PFSK-1 (cell line): ENCODE results near the gene STIM2.
A peak's percentile ranks its signal among the peaks of the same experiment; 100 is the strongest.

Source experiments
- FOXP2 ChIP-seq: optimal IDR thresholded peaks from 2 replicates; pipeline ENCODE3; 2011; ENCODE audit warnings: borderline replicate concordance, control low read depth, inconsistent platforms; ENCODE audit not compliant: insufficient read depth; ENCODE audit errors: extremely low read length, extremely low read depth
- POLR2AphosphoS5 ChIP-seq: IDR thresholded peaks from 2 replicates; pipeline ENCODE4 v1.6.1; 2012; ENCODE audit warnings: low read depth, mild to moderate bottlenecking, control low read depth, low read length, moderate library complexity
- REST ChIP-seq, 2 experiments: IDR thresholded peaks; 2 replicates each; pipeline versions ENCODE4 v1.6.1 to v1.8.0; 2011 to 2012; ENCODE audit warnings: low read depth in 2 of 2, low read length in 2 of 2, control low read depth in 1 of 2, inconsistent platforms in 1 of 2, mild to moderate bottlenecking in 1 of 2, moderate library complexity in 1 of 2; ENCODE audit not compliant: insufficient read depth in 1 of 2
- SIN3A ChIP-seq: IDR thresholded peaks from 2 replicates; pipeline ENCODE4 v1.6.1; 2012; ENCODE audit warnings: mild to moderate bottlenecking, low read length, moderate library complexity, borderline replicate concordance; ENCODE audit not compliant: insufficient read depth
- TAF1 ChIP-seq: IDR thresholded peaks from 2 replicates; pipeline ENCODE4 v1.6.1; 2012; ENCODE audit warnings: low read length, control low read depth, borderline replicate concordance; ENCODE audit not compliant: insufficient read depth

Gene STIM2

GRCh38 chr4:26871611-26872010, 11.0 kb downstream of the STIM2 start:
- no peak for TF ChIP-seq POLR2AphosphoS5
- TF ChIP-seq REST (IDR thresholded peaks at IDR 0.05; ENCODE audit: insufficient read depth in 1 of 2, low read depth in 2 of 2, low read length in 2 of 2): 0 out of 4 replicates have a peak, but pooled peaks of 1 of the 2 experiments have one; percentile 41
- peak; percentile 66; the same call in 1 of the 2 replicates for TF ChIP-seq SIN3A
- TF ChIP-seq FOXP2: no peak

GRCh38 chr4:26873391-26874026, 12.9 kb downstream of the STIM2 start:
- TF ChIP-seq TAF1 (no peak), REST (IDR thresholded peaks at IDR 0.05; ENCODE audit: insufficient read depth in 1 of 2, low read depth in 2 of 2, low read length in 2 of 2) (no peak), SIN3A (no peak), FOXP2 (no peak), POLR2AphosphoS5 (no peak)

GRCh38 chr4:26874110-26874509, 13.5 kb downstream of the STIM2 start:
- TF ChIP-seq SIN3A (no peak), TAF1 (no peak), FOXP2 (no peak), POLR2AphosphoS5 (no peak), REST (IDR thresholded peaks at IDR 0.05; ENCODE audit: insufficient read depth in 1 of 2, low read depth in 2 of 2, low read length in 2 of 2) (no peak)

GRCh38 chr4:26877406-26877805, 16.8 kb downstream of the STIM2 start:
- TF ChIP-seq TAF1 (no peak), SIN3A (no peak), POLR2AphosphoS5 (no peak), REST (IDR thresholded peaks at IDR 0.05; ENCODE audit: insufficient read depth in 1 of 2, low read depth in 2 of 2, low read length in 2 of 2) (no peak), FOXP2 (no peak)

GRCh38 chr4:26877961-26878360, 17.3 kb downstream of the STIM2 start:
- no peak for TF ChIP-seq TAF1
- no peak for TF ChIP-seq FOXP2
- TF ChIP-seq SIN3A: no peak
- no peak for TF ChIP-seq POLR2AphosphoS5
- no peak for TF ChIP-seq REST (IDR thresholded peaks at IDR 0.05; ENCODE audit: insufficient read depth in 1 of 2, low read depth in 2 of 2, low read length in 2 of 2)
